Measurements from ENCODE around the gene POFUT1. TPM values are rescaled to one million over a fixed set of nuclear protein-coding genes. Genes with fewer than 3 reads are reported as not detected.

The POFUT1 gene
- total and polyA plus RNA-seq, 2 of the 8 experiments (the other 6 are each of a cell fraction or from before 2014, with no cell fraction given): 19.4 to 24.4 TPM

DNA sequence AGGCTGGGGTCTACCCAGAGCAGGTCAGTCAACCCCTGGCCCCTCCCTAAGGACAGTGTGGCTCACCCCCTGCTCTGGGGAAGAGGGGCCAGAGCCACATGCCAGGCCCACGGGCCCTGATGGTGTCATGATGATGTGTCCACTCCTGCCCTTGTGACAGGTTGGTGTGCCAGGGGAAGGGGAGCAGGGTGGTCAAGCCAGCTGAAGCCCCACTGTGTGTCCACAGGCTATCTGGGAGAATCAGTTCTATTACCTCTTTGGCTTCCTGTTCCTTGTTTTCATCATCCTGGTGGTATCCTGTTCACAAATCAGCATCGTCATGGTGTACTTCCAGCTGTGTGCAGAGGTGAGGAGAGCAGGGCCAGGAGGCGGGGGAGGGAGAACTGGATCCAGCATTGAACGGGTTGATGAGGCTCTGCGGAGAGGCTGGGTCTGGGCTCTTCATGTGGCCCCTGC lies 47.9 kb upstream of the POFUT1 start:
- no peak for DNase-seq (ENCODE audit: low read depth in 1 of 2, low spot score in 2 of 2)
- TF ChIP-seq ASH2L (IDR thresholded peaks at IDR 0.05; ENCODE audit: low read length): no peak
- no peak for TF ChIP-seq CEBPB (IDR thresholded peaks at IDR 0.05; ENCODE audit: low read depth, low read length)
- no peak for TF ChIP-seq SAP30 (IDR thresholded peaks at IDR 0.05; ENCODE audit: insufficient read depth, insufficient replicate concordance, low read length)
- TF ChIP-seq POLR2AphosphoS5 (IDR thresholded peaks at IDR 0.05; ENCODE audit: low read depth, low read length): no peak
- no peak for TF ChIP-seq SRF (IDR thresholded peaks at IDR 0.05; ENCODE audit: low read depth, low read length)
- no peak for TF ChIP-seq KDM1A (IDR thresholded peaks at IDR 0.05; ENCODE audit: borderline replicate concordance, low read length)
- TF ChIP-seq TCF12 (IDR thresholded peaks at IDR 0.05; ENCODE audit: low read depth, low read length): no peak
- H2AK5ac ChIP-seq (ENCODE audit: low read depth, low read length): no peak overlapping the region
- no peak overlapping the region for H4K8ac ChIP-seq (ENCODE audit: extremely low read depth, insufficient read depth, low read length)
- H2BK12ac ChIP-seq (ENCODE audit: low read depth, low read length): no peak overlapping the region
- no peak overlapping the region for H3K4me3 ChIP-seq (ENCODE audit: extremely low read depth in 1 of 4, insufficient read depth in 2 of 4, low read depth in 3 of 4, low read length in 4 of 4)
- no peak overlapping the region for H4K5ac ChIP-seq (ENCODE audit: insufficient read length, low read depth, low read length)
- no peaks in the 10 kb centered on the region for H3K23me2 ChIP-seq (ENCODE audit: low read depth, low read length)
- H3K79me2 ChIP-seq (ENCODE audit: control insufficient read depth in 1 of 2, insufficient read depth in 2 of 2, low read length in 2 of 2): no peaks in the 10 kb centered on the region
- no peak overlapping the region for H2BK120ac ChIP-seq (replicated peaks; ENCODE audit: low read depth, low read length)
- H3K9ac ChIP-seq (replicated peaks in 1 of 4; ENCODE audit: extremely low read depth in 1 of 4, low read depth in 3 of 4, low read length in 3 of 4): no peak overlapping the region; a peak in 1 of 7 replicates
- no peak overlapping the region for H3K14ac ChIP-seq (ENCODE audit: insufficient read length)
- ChIA-PET CTCF (ENCODE audit: partially characterized antibody) (interaction anchor here (1.3 to 1.4 kb wide), 2 partner anchors 21 to 81 kb away, joined by 3 to 4 read pairs; no protein-coding TSS in a partner anchor), POLR2A (ENCODE audit: partially characterized antibody) (interaction anchor here (0.6 kb wide), 1 partner anchor 314 kb away, joined by 3 read pairs; no protein-coding TSS in a partner anchor)
- no peak overlapping the region for H3K4ac ChIP-seq (replicated peaks; ENCODE audit: insufficient read length, low read depth, low read length)
- 83% methylated on average over 5 of the region's 5 CpGs; no CpG with 5 or more reads in 1 of the 2 experiments for WGBS, 2 experiments (ENCODE audit: extremely low coverage in 1 of 2, insufficient coverage in 1 of 2, insufficient read length in 1 of 2, insufficient replicate concordance in 2 of 2, low coverage in 1 of 2, low lambda C conversion rate in 2 of 2, missing lambda C conversion rate in 1 of 2)
- H3K27me3 ChIP-seq (replicated peaks in 1 of 4; ENCODE audit: control insufficient read depth in 3 of 4, extremely low read depth in 1 of 4, insufficient read depth in 3 of 4, low read length in 3 of 4): no peaks in the 10 kb centered on the region
- no peak overlapping the region for H2BK20ac ChIP-seq (ENCODE audit: low read length)
- no peak overlapping the region for H2AFZ ChIP-seq (ENCODE audit: low read length)
- no peak overlapping the region for H3K4me2 ChIP-seq (ENCODE audit: insufficient read depth in 1 of 2, low read depth in 2 of 2, low read length in 2 of 2)
- H3K27ac ChIP-seq (ENCODE audit: low read depth, low read length): no peak overlapping the region
- H4K20me1 ChIP-seq (replicated peaks in 1 of 2; ENCODE audit: control insufficient read depth in 1 of 2, insufficient read depth in 2 of 2, low read length in 2 of 2): peaks cover 3 to 5% of the 10 kb centered on the region in 2 experiments
- H3K18ac ChIP-seq (ENCODE audit: extremely low read depth, low read length): no peak overlapping the region
- H3K23ac ChIP-seq (ENCODE audit: insufficient read length): no peak overlapping the region
- H2BK5ac ChIP-seq (ENCODE audit: low read depth, low read length): no peak overlapping the region
- peaks cover 26 to 55% (median 51%) of the 10 kb centered on the region in 4 experiments for H3K36me3 ChIP-seq (ENCODE audit: control insufficient read depth in 2 of 4, insufficient read depth in 4 of 4, low read length in 3 of 4)
- no peak overlapping the region for H2BK15ac ChIP-seq (ENCODE audit: low read length)
- no peaks in the 10 kb centered on the region for H3K9me3 ChIP-seq (ENCODE audit: insufficient read depth in 2 of 2, low read depth in 1 of 2, low read length in 1 of 2)
- H3K79me1 ChIP-seq (ENCODE audit: low read depth, low read length): no peaks in the 10 kb centered on the region
- no peak overlapping the region for H4K91ac ChIP-seq (replicated peaks; ENCODE audit: insufficient read length, low read length)
- FAIRE-seq: no peak
- no peak overlapping the region for H3K56ac ChIP-seq (replicated peaks; ENCODE audit: insufficient read length, low read depth, low read length)
- peaks cover 0 to 2% (median 0%) of the 10 kb centered on the region in 4 experiments; a peak in 2 of 7 replicates for H3K4me1 ChIP-seq (replicated peaks in 1 of 4; ENCODE audit: control insufficient read depth in 3 of 4, insufficient read depth in 4 of 4, low read length in 3 of 4)
